NCI-H345 treated with DMSO at 0.1 percent for 48 hours (cell line): ENCODE results near the gene PHYHD1.

Experiments used
- DNase-seq: peaks from one replicate; lab custom pipeline; 2025; ENCODE audit not compliant: unreplicated experiment; lab: John Stamatoyannopoulos, UW

The PHYHD1 gene

GRCh38 chr9:128969491-128969890 lies 48.7 kb downstream of the PHYHD1 start:
- DNase-seq = no peak

DNA sequence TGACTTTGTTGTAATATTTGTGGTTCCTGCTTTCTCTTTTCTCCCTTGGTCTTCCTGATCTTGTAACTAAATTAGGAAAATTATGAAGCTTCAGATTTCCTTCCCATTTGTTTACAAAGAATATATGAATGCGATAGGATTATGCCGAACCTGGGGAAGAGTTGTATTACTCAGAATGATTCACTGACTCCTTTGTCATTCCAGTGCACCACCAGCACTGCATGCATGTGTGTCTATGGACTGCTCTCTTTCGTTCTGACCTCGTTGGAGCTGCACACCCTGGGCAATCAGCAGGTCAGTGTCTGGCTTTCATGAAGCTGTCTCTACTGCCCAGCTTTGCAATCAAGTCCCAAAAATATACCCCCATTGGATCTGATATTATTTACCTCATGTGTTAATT lies 52.2 kb downstream of the PHYHD1 start:
- no peak for DNase-seq

GRCh38 chr9:128979111-128979510 lies 58.3 kb downstream of the PHYHD1 start:
- no peak for DNase-seq

- DNase-seq = no peak
Measured at GRCh38 chr9:128983536-128983935, 62.8 kb downstream of the PHYHD1 start.

DNA sequence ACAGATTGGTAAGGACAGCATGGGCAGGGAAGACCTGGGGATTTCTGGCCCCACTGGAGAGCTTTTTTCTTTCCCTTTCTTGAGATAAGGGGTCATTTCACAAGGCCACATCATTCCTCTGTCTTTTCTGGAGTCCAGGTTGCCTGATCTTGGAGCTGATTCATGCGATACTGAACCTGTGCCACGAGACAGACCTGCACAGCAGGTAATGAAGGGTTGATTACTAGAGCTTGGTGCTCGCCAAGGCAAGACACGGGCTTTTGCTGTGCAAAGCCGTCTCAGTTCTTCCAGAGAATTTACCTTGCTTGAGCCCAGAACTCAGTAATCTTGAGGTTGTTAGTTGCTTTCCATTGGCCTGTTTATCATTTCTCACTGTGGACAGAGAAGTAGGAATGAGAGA lies 65.9 kb downstream of the PHYHD1 start:
- DNase-seq = no peak

- no peak for DNase-seq
Measured at GRCh38 chr9:128987805-128988204, 67.0 kb downstream of the PHYHD1 start.
